T-helper 1 cell treated with Interleukin-12 subunit alpha and Interleukin-12 subunit beta and Interleukin-4 antibody, amounts not matched to agents 30 ng/mL and 1 ng/mL, for 36 hours (primary cell): ENCODE results near the gene PLEKHG3. TPM values are rescaled to one million over a fixed set of nuclear protein-coding genes. Genes with fewer than 3 reads are reported as not detected.

ENCODE experiments used
- intact Hi-C: fragments of 100-400 bp; cut with micrococcal nuclease; formaldehyde crosslinking; loops from one replicate; pipeline ENCODE4 v1.15.1; 2024
- total RNA-seq: library from RNA; stranded (reverse); gene quantifications from 2 replicates; pipeline ENCODE4 v1.2.3, GENCODE V29; 2022

Gene PLEKHG3
- total RNA-seq, 1 donor from 2014 or later, result 53.8 TPM

GRCh38 chr14:64725261-64725815, 21.1 kb downstream of the PLEKHG3 start:
- intact Hi-C loops, result no loop called here

GRCh38 chr14:64725879-64726584, 21.8 kb downstream of the PLEKHG3 start:
- intact Hi-C loops, result no loop called here

- intact Hi-C loops, result no loop called here
Observed at GRCh38 chr14:64726585-64726890, 22.3 kb downstream of the PLEKHG3 start.

- intact Hi-C loops, result no loop called here
Observed at GRCh38 chr14:64727551-64728071, 23.4 kb downstream of the PLEKHG3 start.

GRCh38 chr14:64728106-64728505, 23.9 kb downstream of the PLEKHG3 start:
- intact Hi-C loops, result no loop called here

- intact Hi-C loops, result no loop called here
Observed at GRCh38 chr14:64728856-64729255, 24.6 kb downstream of the PLEKHG3 start.

GRCh38 chr14:64729386-64730060, 25.3 kb downstream of the PLEKHG3 start:
- intact Hi-C loops, result no loop called here

GRCh38 chr14:64730061-64730440, 25.8 kb downstream of the PLEKHG3 start:
- intact Hi-C loops, result no loop called here

GRCh38 chr14:64730681-64731080, 26.5 kb downstream of the PLEKHG3 start:
- intact Hi-C loops, result no loop called here

- intact Hi-C loops, result no loop called here
Observed at GRCh38 chr14:64731141-64731581, 26.9 kb downstream of the PLEKHG3 start.

- intact Hi-C loops, result no loop called here
Observed at GRCh38 chr14:64732066-64732465, 27.8 kb downstream of the PLEKHG3 start.

GRCh38 chr14:64732536-64733120, 28.4 kb downstream of the PLEKHG3 start:
- intact Hi-C loops, result no loop called here

GRCh38 chr14:64733321-64733720, 29.1 kb downstream of the PLEKHG3 start:
- intact Hi-C loops, result no loop called here

GRCh38 chr14:64733899-64734298, 29.7 kb downstream of the PLEKHG3 start:
- intact Hi-C loops, result no loop called here

- intact Hi-C loops, result no loop called here
Observed at GRCh38 chr14:64734990-64735389, 30.8 kb downstream of the PLEKHG3 start.

GRCh38 chr14:64736271-64737169, 32.3 kb downstream of the PLEKHG3 start:
- intact Hi-C loops, result no loop called here

- intact Hi-C loops, result no loop called here
Observed at GRCh38 chr14:64737391-64738280, 33.4 kb downstream of the PLEKHG3 start.

GRCh38 chr14:64738281-64738804, 34.1 kb downstream of the PLEKHG3 start:
- intact Hi-C loops, result no loop called here

- intact Hi-C loops, result no loop called here
Observed at GRCh38 chr14:64741200-64741599, 37.0 kb downstream of the PLEKHG3 start.

GRCh38 chr14:64741961-64742360, 37.7 kb downstream of the PLEKHG3 start:
- intact Hi-C loops, result no loop called here
